Neural crest cell (in vitro differentiated cells): Measurements from ENCODE around the gene MDH2. TPM values are rescaled to one million over a fixed set of nuclear protein-coding genes. Genes with fewer than 3 reads are reported as not detected.

Experiments
- DNase-seq: peaks from one replicate; pipeline ENCODE4 v3.0.0; 2021; ENCODE audit warnings: low read depth, mixed read lengths, low spot score
- H3K27ac Mint-ChIP-seq: one replicate; pipeline ENCODE4 v1.8.0; 2021; ENCODE audit warnings: mild to moderate bottlenecking, mixed read lengths; ENCODE audit not compliant: unreplicated experiment
- H3K27me3 Mint-ChIP-seq: 2 replicates; pipeline ENCODE4 v1.8.0; 2021; ENCODE audit warnings: low read depth, mild to moderate bottlenecking, mixed read lengths
- H3K36me3 Mint-ChIP-seq: 2 replicates; pipeline ENCODE4 v1.8.0; 2021; ENCODE audit warnings: low read depth, mild to moderate bottlenecking, mixed read lengths
- H3K4me1 Mint-ChIP-seq: 2 replicates; pipeline ENCODE4 v1.8.0; 2021; ENCODE audit warnings: mixed read lengths
- H3K4me3 Mint-ChIP-seq: one replicate; pipeline ENCODE4 v1.8.0; 2021; ENCODE audit warnings: mild to moderate bottlenecking, mixed read lengths
- H3K9me3 Mint-ChIP-seq: 2 replicates; pipeline ENCODE4 v1.8.0; 2021; ENCODE audit warnings: mixed read lengths
- CTCF ChIP-seq: fragments of 200-600 bp; sonication (generic); conservative IDR thresholded peaks from 2 replicates; pipeline ENCODE4 v1.5.0; 2021; ENCODE audit warnings: antibody characterized with exemption, mild to moderate bottlenecking
- total RNA-seq: library from RNA; stranded (reverse); gene quantifications from 2 replicates; pipeline ENCODE4 v1.2.1, GENCODE V29; 2021

MDH2 gene
- total RNA-seq, 1 donor from 2014 or later = 169 TPM

DNA sequence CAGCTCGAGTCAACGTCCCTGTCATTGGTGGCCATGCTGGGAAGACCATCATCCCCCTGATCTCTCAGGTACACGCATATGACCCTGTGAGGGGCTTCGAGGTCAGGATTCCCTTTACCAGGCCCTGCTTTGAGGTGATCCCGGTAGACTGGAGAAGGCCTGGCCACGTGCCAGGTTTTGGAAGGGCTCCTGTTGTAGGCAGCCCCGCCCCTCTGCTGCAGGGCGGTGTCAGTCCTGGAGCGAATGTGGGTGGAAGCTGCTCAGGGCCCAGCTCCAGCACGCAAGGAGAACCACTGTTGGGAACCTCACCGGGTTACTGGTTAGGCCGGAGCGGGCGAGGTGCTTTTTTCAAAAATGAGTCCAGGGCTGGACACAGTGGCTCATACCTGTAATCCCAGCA is 15.6 kb downstream of the MDH2 start:
- H3K4me1 Mint-ChIP-seq = no peaks in the 10 kb centered on the region
- no peak overlapping the region for H3K27ac Mint-ChIP-seq
- no peak overlapping the region for H3K4me3 Mint-ChIP-seq
- no peak for DNase-seq
- no peaks in the 10 kb centered on the region for H3K27me3 Mint-ChIP-seq
- no peak for TF ChIP-seq CTCF
- no peaks in the 10 kb centered on the region for H3K9me3 Mint-ChIP-seq
- peaks cover 5% of the 10 kb centered on the region for H3K36me3 Mint-ChIP-seq

DNA sequence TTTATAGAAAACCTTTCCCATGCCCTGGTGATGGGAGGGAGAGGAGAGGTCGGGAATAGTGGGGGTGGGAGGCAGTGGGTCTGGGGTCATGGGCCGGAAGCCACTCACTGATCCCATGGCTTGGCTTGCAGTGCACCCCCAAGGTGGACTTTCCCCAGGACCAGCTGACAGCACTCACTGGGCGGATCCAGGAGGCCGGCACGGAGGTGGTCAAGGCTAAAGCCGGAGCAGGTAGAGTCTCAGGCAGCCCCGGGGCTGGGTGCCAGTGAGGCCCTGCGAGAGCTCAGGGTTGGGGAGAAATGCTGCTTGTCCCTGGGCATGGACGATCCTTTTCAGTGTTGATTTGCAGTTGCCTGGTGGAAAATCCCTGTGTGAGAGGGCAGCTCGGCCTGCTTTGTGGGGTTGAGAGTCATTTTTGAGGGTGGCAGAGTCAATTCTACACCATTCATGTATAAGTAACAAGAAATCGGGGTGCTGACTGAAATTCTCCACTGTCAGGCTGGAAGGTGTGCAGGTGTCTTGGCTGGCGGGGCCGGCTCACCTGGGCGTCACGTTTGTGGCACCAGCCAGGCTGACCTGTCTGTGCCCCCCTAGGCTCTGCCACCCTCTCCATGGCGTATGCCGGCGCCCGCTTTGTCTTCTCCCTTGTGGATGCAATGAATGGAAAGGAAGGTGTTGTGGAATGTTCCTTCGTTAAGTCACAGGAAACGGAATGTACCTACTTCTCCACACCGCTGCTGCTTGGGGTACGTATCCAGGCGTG is 16.5 kb downstream of the MDH2 start:
- TF ChIP-seq CTCF = no peak
- Mint-ChIP-seq H3K4me1 (no peaks in the 10 kb centered on the region), H3K27ac (no peak overlapping the region), H3K27me3 (no peaks in the 10 kb centered on the region), H3K4me3 (no peak overlapping the region), H3K9me3 (no peaks in the 10 kb centered on the region), H3K36me3 (peaks cover 5% of the 10 kb centered on the region)
- DNase-seq = no peak

DNA sequence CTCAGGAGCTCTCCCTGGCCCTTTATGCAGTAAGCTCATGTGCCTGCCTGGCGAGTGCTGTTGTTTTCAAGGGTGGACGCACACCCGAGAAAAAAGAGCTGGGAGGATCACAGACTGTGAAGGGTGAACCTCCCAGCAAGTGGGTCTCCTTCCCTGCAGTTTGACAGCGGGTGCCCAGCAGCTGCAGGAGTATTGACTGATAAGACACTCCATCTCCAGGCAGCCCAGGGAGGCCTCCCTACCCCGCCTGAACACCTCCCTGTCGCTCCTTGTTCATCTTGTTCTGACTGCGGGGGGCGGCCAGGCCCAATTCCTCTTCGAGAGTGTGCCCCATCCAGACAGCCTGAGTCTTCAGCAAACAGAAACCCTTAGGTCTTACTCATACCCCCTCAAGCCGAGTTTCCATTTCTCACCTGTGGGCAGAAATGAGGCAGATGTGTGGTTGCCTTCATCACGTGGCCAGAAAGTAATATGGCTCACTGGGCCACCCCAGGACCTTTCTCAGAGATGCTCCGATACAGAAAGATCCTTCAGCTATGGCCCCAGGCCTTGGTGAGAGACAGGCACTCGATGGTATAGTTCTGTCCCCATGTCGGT is 17.2 kb downstream of the MDH2 start:
- no peak overlapping the region for H3K4me3 Mint-ChIP-seq
- no peak for DNase-seq
- no peak for TF ChIP-seq CTCF
- no peaks in the 10 kb centered on the region for H3K27me3 Mint-ChIP-seq
- no peaks in the 10 kb centered on the region for H3K9me3 Mint-ChIP-seq
- H3K36me3 Mint-ChIP-seq = peaks cover 5% of the 10 kb centered on the region
- no peak overlapping the region for H3K27ac Mint-ChIP-seq
- H3K4me1 Mint-ChIP-seq = no peaks in the 10 kb centered on the region

- Mint-ChIP-seq H3K4me1 (no peaks in the 10 kb centered on the region), H3K27ac (no peak overlapping the region), H3K9me3 (no peaks in the 10 kb centered on the region), H3K36me3 (peaks cover 4% of the 10 kb centered on the region), H3K4me3 (no peak overlapping the region), H3K27me3 (no peaks in the 10 kb centered on the region)
- DNase-seq = no peak
- no peak for TF ChIP-seq CTCF
Measured at GRCh38 chr7:76066716-76067503, 19.0 kb downstream of the MDH2 start.

DNA sequence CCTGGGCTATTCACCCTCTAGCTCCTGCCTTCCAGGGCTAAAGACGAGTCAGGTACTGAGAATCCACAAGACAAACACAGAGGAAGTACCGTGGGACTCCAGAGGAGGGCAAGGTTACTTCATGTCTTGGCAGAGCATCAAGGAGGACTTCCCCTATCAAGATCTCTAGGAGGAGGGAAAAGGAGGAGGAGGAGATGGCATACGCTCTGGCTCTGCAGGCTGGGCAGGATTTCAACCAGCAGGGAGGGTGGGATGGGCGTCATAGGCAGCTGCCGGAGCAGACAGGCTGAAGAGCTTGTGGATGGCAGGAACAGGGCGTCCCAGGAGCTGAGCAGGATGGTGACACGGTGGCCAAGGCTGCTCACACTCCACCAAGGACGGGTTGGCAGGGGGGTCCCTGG is 21.3 kb downstream of the MDH2 start:
- DNase-seq = no peak
- Mint-ChIP-seq H3K27ac (no peak overlapping the region), H3K4me3 (peak overlapping the region; percentile 34), H3K36me3 (no peaks in the 10 kb centered on the region), H3K9me3 (no peaks in the 10 kb centered on the region), H3K27me3 (no peaks in the 10 kb centered on the region), H3K4me1 (no peaks in the 10 kb centered on the region)
- TF ChIP-seq CTCF = no peak
